ENCODE measurements around the gene RBMS1. TPM values are rescaled to one million over a fixed set of nuclear protein-coding genes. Genes with fewer than 3 reads are reported as not detected.

The RBMS1 gene
- total and polyA plus RNA-seq, 2 of the 13 experiments (the other 11 are each of a cell fraction or from before 2014, with no cell fraction given) = 55.5 to 110 TPM

GRCh38 chr2:160411955-160412354 lies 81.7 kb downstream of the RBMS1 start:
- Histone ChIP-seq H3K79me2 (ENCODE audit: insufficient read depth, low read length) (no peaks in the 10 kb centered on the region), H3K27ac (ENCODE audit: extremely low read length, insufficient read depth, low read length) (no peak overlapping the region), H3K27me3 (ENCODE audit: control insufficient read depth in 1 of 2, insufficient read depth in 2 of 2, low read length in 2 of 2) (no peaks in the 10 kb centered on the region; a peak in 1 of 5 replicates), H3K36me3 (replicated peaks in 1 of 2; ENCODE audit: control insufficient read depth in 1 of 2, insufficient read depth in 2 of 2, low read length in 2 of 2) (no peaks in the 10 kb centered on the region), H3K4me1 (ENCODE audit: insufficient read depth, low read length) (peaks cover 27% of the 10 kb centered on the region), H2AFZ (ENCODE audit: low read length) (no peak overlapping the region), H3K4me3 (replicated peaks in 1 of 3; ENCODE audit: insufficient read depth in 1 of 3, low read depth in 2 of 3, low read length in 3 of 3) (no peak overlapping the region), H3K9ac (ENCODE audit: insufficient read depth, low read depth, low read length) (no peak overlapping the region), H3K4me2 (ENCODE audit: low read depth, low read length) (no peak overlapping the region), H4K20me1 (ENCODE audit: insufficient read depth, low read length) (peaks cover 36% of the 10 kb centered on the region), H3K9me3 (ENCODE audit: low read length) (no peaks in the 10 kb centered on the region)
- CTCF ChIA-PET (ENCODE audit: low intra/inter-chr PET ratio, low total read pairs) = no interaction called here
- FAIRE-seq = no peak
- WGBS (ENCODE audit: low lambda C conversion rate) = 94% methylated on average over 2 of the region's 2 CpGs
- in situ Hi-C loops (cut with HindIII; ENCODE audit: extremely low pct_ligation_motif_present, low pct_unique_long_range_greater_than_20kb) = no loop called here
- BruUV-seq (replicated peaks) = no TSS peak
- intact Hi-C loops (cut with micrococcal nuclease; ENCODE audit: unreplicated experiment) = no loop called here
- POLR2A ChIA-PET = no interaction called here
- TF ChIP-seq SNAI1 (CRISPR knock-in tag; IDR thresholded peaks at IDR 0.05; ENCODE audit: borderline replicate concordance) (no peak), ZNF615 (CRISPR knock-in tag; IDR thresholded peaks at IDR 0.05; ENCODE audit: borderline replicate concordance) (no peak), CBX5 (CRISPR knock-in tag; IDR thresholded peaks at IDR 0.05; ENCODE audit: borderline replicate concordance) (no peak), ZBTB4 (CRISPR knock-in tag; IDR thresholded peaks at IDR 0.05; ENCODE audit: borderline replicate concordance) (no peak), KDM5A (IDR thresholded peaks at IDR 0.05; ENCODE audit: borderline replicate concordance, low read length) (no peak), FOXO1 (CRISPR knock-in tag; IDR thresholded peaks at IDR 0.05) (no peak), LCORL (IDR thresholded peaks at IDR 0.05) (no peak), LCORL (CRISPR knock-in tag; IDR thresholded peaks at IDR 0.05) (no peak), CEBPB (IDR thresholded peaks at IDR 0.05; ENCODE audit: borderline replicate concordance, low read depth, low read length) (no peak), FOXP1 (IDR thresholded peaks at IDR 0.05) (no peak), FOXP1 (CRISPR knock-in tag; IDR thresholded peaks at IDR 0.05) (no peak)
- TF ChIP-seq, protein P1, sequence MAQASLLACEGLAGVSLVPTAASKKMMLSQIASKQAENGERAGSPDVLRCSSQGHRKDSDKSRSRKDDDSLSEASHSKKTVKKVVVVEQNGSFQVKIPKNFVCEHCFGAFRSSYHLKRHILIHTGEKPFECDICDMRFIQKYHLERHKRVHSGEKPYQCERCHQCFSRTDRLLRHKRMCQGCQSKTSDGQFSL (CRISPR knock-in tag; IDR thresholded peaks at IDR 0.05) = no peak
- TF ChIP-seq, protein P2, sequence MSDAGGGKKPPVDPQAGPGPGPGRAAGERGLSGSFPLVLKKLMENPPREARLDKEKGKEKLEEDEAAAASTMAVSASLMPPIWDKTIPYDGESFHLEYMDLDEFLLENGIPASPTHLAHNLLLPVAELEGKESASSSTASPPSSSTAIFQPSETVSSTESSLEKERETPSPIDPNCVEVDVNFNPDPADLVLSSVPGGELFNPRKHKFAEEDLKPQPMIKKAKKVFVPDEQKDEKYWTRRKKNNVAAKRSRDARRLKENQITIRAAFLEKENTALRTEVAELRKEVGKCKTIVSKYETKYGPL (CRISPR knock-in tag; IDR thresholded peaks at IDR 0.05) = no peak
- TF ChIP-seq, protein P3, sequence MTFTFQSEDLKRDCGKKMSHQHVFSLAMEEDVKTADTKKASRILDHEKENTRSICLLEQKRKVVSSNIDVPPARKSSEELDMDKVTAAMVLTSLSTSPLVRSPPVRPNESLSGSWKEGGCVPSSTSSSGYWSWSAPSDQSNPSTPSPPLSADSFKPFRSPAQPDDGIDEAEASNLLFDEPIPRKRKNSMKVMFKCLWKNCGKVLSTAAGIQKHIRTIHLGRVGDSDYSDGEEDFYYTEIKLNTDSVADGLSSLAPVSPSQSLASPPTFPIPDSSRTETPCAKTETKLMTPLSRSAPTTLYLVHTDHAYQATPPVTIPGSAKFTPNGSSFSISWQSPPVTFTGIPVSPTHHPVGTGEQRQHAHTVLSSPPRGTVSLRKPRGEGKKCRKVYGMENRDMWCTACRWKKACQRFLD (CRISPR knock-in tag; IDR thresholded peaks at IDR 0.05; ENCODE audit: borderline replicate concordance) = no peak
- TF ChIP-seq, protein P4, sequence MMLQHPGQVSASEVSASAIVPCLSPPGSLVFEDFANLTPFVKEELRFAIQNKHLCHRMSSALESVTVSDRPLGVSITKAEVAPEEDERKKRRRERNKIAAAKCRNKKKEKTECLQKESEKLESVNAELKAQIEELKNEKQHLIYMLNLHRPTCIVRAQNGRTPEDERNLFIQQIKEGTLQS (CRISPR knock-in tag; IDR thresholded peaks at IDR 0.05) = no peak
- ATAC-seq = no peak
- DNase-seq (ENCODE audit: low spot score) = no peak

Data from HepG2 (cell line).